ENCODE data around the gene ZNF385B.

Gene ZNF385B

DNA sequence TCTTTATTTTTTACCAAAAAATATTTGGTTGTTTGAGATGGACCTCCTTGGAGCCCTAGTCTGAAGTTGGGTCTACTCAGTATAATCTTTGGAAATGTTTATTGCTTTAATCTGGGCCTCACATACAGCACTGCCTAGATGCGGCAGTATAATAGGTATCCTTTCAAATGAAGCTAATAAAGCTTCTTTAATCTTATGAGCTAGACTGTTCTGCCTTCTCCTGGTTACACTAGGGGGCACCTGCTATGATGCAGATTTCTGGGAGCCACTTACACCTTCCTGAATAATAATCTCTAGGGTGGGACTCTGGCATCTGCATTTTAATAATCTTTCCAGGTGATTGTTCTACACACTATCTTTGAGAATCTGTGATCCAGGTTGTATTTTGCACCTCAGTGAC lies 427.1 kb downstream of the ZNF385B start:
- no peak overlapping the region for H3K27ac ChIP-seq
- TF ChIP-seq, protein P1, sequence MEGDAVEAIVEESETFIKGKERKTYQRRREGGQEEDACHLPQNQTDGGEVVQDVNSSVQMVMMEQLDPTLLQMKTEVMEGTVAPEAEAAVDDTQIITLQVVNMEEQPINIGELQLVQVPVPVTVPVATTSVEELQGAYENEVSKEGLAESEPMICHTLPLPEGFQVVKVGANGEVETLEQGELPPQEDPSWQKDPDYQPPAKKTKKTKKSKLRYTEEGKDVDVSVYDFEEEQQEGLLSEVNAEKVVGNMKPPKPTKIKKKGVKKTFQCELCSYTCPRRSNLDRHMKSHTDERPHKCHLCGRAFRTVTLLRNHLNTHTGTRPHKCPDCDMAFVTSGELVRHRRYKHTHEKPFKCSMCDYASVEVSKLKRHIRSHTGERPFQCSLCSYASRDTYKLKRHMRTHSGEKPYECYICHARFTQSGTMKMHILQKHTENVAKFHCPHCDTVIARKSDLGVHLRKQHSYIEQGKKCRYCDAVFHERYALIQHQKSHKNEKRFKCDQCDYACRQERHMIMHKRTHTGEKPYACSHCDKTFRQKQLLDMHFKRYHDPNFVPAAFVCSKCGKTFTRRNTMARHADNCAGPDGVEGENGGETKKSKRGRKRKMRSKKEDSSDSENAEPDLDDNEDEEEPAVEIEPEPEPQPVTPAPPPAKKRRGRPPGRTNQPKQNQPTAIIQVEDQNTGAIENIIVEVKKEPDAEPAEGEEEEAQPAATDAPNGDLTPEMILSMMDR (conservative IDR thresholded peaks at IDR 0.05): no peak

DNA sequence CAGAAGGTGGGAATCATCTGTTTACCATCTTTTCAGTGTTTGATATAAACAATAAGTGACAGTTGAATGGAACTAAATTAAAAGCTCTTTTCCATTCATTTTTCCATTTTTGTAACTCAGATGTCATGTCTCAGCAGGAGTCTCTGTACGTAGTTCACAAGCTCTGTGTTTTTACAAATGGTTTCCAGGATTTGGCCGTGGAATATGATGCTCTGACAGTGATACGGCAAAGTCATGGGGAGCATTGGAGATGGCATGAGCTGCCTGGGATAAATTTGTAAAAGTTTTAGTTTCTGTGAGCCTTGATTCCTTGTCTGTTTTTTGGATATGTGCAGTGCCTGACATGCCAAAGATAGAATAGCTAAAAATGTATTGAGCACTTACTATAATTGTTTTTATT lies 428.7 kb downstream of the ZNF385B start:
- no peak overlapping the region for H3K27ac ChIP-seq
- TF ChIP-seq, protein P1 (conservative IDR thresholded peaks at IDR 0.05): no peak

DNA sequence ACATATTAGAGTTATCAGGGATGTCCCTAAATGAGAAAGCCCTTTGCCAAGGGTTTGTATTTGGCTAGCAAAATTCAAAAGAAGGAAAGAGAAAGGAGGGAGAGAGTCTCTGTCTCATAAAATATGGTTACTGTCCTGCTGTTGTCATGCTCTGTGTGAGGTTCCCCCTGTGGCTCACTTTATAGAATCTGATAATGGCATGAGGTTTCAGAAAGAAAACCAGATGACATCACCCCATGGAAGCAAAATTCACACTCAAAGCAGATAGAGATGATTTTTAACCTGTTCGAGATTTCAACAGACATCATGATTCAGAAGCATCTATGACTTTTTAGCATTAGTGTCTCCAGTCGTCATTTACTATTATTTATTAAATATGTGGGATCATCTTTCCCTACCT lies 431.8 kb downstream of the ZNF385B start:
- TF ChIP-seq, protein P1 (conservative IDR thresholded peaks at IDR 0.05): no peak
- no peak overlapping the region for H3K27ac ChIP-seq

DNA sequence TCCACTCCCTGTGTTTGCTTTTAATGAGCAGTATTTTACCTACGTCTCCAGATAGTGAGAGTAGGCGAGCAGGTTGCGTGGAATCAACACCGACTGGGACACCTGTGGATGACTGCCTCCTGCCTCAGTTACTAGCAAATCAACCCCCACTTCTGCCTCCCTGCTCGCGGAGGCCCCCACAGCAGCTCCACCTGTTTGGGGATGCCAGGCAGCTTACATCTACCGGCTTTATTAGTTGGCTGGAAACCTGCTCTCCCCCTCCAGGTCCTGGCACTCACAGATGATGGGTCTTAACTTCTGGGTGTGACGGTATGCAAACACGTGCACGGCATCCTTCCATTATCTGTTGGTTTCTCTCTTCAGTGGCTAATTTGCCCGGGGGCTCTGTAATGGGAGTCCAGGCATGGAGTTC lies 432.3 kb downstream of the ZNF385B start:
- TF ChIP-seq, protein P1 (conservative IDR thresholded peaks at IDR 0.05): no peak
- H3K27ac ChIP-seq: no peak overlapping the region

DNA sequence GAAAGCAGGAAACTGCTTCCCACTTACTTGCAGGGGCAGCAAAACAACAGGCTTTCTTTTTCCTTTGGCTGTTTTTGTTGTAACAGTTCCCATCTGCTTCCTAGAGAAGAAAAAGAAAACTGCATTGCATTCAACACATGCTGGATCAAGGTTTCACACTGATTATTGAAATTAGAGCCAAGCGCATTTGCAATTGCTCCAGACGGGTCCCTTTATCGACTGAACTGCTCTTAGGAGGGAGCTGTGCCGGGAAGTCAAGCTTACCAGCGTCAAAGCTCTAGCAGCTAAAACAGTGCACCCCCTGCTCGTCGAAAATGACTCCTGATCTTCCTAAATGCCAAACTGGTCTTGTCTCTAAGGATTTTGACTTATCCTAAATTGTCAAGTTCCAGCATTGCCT lies 432.8 kb downstream of the ZNF385B start:
- TF ChIP-seq, protein P1 (conservative IDR thresholded peaks at IDR 0.05): no peak
- H3K27ac ChIP-seq: no peak overlapping the region

DNA sequence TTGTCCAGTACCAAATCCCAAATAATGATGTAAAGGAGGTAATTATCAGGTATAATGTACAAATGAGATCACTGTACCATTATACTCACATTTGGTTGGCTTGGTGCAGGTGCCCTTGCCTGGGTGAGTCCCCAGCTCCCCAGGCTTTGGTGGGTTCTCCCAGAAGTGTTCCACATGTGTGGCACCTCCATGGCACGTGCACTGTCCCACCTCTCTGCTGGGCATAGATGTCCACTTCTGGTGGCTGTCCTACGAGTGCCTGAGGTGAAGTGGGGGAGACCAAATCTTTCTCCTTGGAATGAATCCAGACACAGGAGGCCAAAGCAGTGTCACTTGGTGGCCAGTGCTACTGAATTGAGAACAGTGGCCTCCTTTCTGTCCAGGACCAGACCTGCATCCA lies 434.3 kb downstream of the ZNF385B start:
- no peak overlapping the region for H3K27ac ChIP-seq
- TF ChIP-seq, protein P1 (conservative IDR thresholded peaks at IDR 0.05): no peak

DNA sequence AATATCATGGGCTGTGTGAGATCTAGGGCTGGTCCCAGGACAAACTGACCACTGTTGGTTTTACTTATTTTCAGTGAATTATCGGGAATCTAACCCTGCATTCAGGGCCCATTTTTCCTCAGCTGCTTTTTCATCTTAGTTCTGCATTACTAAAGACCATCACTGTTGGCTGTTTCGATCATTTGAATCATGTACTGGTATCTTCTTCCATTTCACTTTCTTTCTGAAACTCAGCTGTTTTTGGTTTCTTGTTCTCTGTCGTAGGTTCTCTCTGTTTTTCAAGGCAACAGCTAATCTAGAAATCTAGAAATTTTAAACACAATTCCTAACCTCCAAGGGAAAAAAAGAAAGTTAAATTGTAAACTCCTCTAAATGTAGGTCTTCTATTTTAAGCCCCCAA lies 436.8 kb downstream of the ZNF385B start:
- H3K27ac ChIP-seq: no peak overlapping the region
- TF ChIP-seq, protein P1 (conservative IDR thresholded peaks at IDR 0.05): no peak

Measured in VCaP (cell line).